HepG2 (cell line): ENCODE measurements around the gene HINT1. TPM values are rescaled to one million over a fixed set of nuclear protein-coding genes. Genes with fewer than 3 reads are reported as not detected.
A peak's percentile ranks its signal among the peaks of the same experiment; 100 is the strongest.

ENCODE experiments used
- CEBPG ChIP-seq: IDR thresholded peaks from 2 replicates; pipeline ENCODE4 v1.6.1; 2016
- GATA4 ChIP-seq: sonication (generic); IDR thresholded peaks from 2 replicates; pipeline ENCODE4 v1.6.1; 2016; ENCODE audit warnings: antibody characterized with exemption, low read depth, borderline replicate concordance
- HNF4A ChIP-seq: sonication (generic); formaldehyde crosslinking; IDR thresholded peaks from 2 replicates; pipeline ENCODE4 v1.4.0; 2020; ENCODE audit warnings: missing genetic modification reagents
- POLR2G ChIP-seq: fragments of 200-400 bp; formaldehyde crosslinking; IDR thresholded peaks from 2 replicates; pipeline ENCODE4 v1.6.1; 2018; ENCODE audit warnings: mild to moderate bottlenecking, low read depth, low read length, moderate library complexity
- RFX5 ChIP-seq: IDR thresholded peaks from 2 replicates; pipeline ENCODE4 v1.6.1; 2011; ENCODE audit warnings: low read depth, low read length, improper control_type of control experiment
- RFXANK ChIP-seq: IDR thresholded peaks from 2 replicates; pipeline ENCODE4 v1.6.1; 2016
- RXRB ChIP-seq: IDR thresholded peaks from 2 replicates; pipeline ENCODE4 v1.6.1; 2016; ENCODE audit warnings: borderline replicate concordance, missing genetic modification reagents, missing compliant biosample characterization
- TARDBP ChIP-seq: sonication (generic); formaldehyde crosslinking; IDR thresholded peaks from 2 replicates; pipeline ENCODE4 v1.8.0; 2022; ENCODE audit warnings: mild to moderate bottlenecking, missing genetic modification reagents
- TBX2 ChIP-seq: sonication (generic); formaldehyde crosslinking; IDR thresholded peaks from 2 replicates; pipeline ENCODE4 v1.5.0; 2020; ENCODE audit warnings: missing genetic modification reagents, mild to moderate bottlenecking, borderline replicate concordance
- ZFP90 ChIP-seq: sonication (generic); formaldehyde crosslinking; IDR thresholded peaks from 2 replicates; pipeline ENCODE4 v1.8.0; 2022; ENCODE audit warnings: missing genetic modification reagents, mild to moderate bottlenecking, inconsistent platforms, borderline replicate concordance
- ZNF260 ChIP-seq: sonication (generic); formaldehyde crosslinking; IDR thresholded peaks from 2 replicates; pipeline ENCODE4 v1.4.0; 2020; ENCODE audit warnings: missing genetic modification reagents, low read depth, mild to moderate bottlenecking, borderline replicate concordance
- ZNF292 ChIP-seq: sonication (generic); formaldehyde crosslinking; IDR thresholded peaks from 2 replicates; pipeline ENCODE4 v1.8.1; 2022; ENCODE audit warnings: mild to moderate bottlenecking, low read depth, missing genetic modification reagents, borderline replicate concordance
- ZNF614 ChIP-seq: IDR thresholded peaks from 2 replicates; pipeline ENCODE4 v1.6.1; 2018; ENCODE audit warnings: missing biosample characterization, missing genetic modification reagents, inconsistent platforms, borderline replicate concordance
- ZNF660 ChIP-seq: sonication (generic); formaldehyde crosslinking; IDR thresholded peaks from 2 replicates; pipeline ENCODE4 v1.5.1; 2020; ENCODE audit warnings: mild to moderate bottlenecking, low read depth, missing genetic modification reagents, borderline replicate concordance
- polyA plus RNA-seq, 8 experiments: library from polyadenylated mRNA; depleted of rRNA in 3 of 8; stranded (reverse) in 7 of 8; unstranded in 1 of 8; fragments of >200 nt; fragmentation: Illumina TruSeq in 4 of 8; extraction: Trizol in 4 of 8; gene quantifications; 2 replicates each; pipeline versions ENCODE4 v1.2.1 to v1.2.3, GENCODE V29; 2011 to 2016; ENCODE audit warnings: low read depth in 4 of 8, missing spikeins in 1 of 8, mixed read lengths in 1 of 8; ENCODE audit not compliant: insufficient read depth in 1 of 8
- total RNA-seq, 5 experiments: library from RNA; depleted of rRNA; stranded (reverse); fragments of >200 nt; fragmentation: Illumina TruSeq; extraction: Trizol; gene quantifications; 2 replicates each; pipeline ENCODE4 v1.2.3, GENCODE V29; 2016; ENCODE audit warnings: low read depth in 1 of 5
- TF ChIP-seq, protein P1 (sequence below): sonication (generic); formaldehyde crosslinking; IDR thresholded peaks from 2 replicates; pipeline ENCODE4 v1.4.0; 2020; ENCODE audit warnings: mild to moderate bottlenecking, missing genetic modification reagents
- TF ChIP-seq, protein P2 (sequence below): sonication (generic); formaldehyde crosslinking; IDR thresholded peaks from 2 replicates; pipeline ENCODE4 v1.4.0; 2020; ENCODE audit warnings: missing genetic modification reagents
- TF ChIP-seq, protein P3 (sequence below), 2 experiments: sonication (generic) in 1 of 2; formaldehyde crosslinking in 1 of 2; IDR thresholded peaks; 2 replicates each; pipeline versions ENCODE4 v1.4.0 to v1.6.1; 2016 to 2020; ENCODE audit warnings: borderline replicate concordance in 1 of 2, low read depth in 1 of 2, mild to moderate bottlenecking in 1 of 2, missing genetic modification reagents in 1 of 2

HINT1 gene
- total and polyA plus RNA-seq, 2 of the 13 experiments (the other 11 are each of a cell fraction or from before 2014, with no cell fraction given), result 428 to 997 TPM

DNA sequence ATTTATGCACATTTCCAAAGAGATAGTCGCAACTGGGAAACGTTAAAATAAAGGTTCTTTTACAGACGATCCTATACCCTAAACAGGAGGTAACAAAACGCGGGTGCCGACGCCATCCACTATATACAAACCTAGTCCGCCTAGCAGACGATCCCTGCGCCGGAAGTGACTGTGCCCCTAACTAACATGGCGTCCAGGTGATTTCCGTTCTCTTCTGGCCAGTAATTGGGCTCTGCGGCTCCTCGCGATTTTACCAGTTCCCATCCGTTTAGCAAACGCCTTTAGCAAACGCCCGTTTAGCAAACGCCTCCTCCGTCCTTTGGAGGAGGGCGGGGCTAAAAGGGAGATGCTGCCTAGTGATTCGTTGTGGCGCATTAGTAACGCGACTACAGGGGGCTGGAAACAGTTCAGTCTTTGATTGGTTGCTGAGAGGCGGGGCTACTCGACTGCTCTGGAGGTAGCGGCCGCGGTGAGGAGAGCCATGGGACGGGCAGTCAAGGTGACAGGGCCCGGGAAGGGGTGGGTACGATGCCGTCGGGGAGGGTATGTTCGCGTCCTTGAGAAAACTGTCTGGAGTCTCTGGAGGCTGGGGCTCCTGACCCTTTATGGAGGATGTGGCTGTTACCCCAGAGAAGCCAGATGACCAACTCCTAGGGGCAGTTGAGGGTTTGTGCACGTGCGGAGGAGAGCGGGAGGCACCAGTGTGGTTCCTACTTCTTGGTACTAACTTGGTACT is 5.7 kb upstream of the HINT1 start, which contains the start of gene LYRM7 (continued):
- TF ChIP-seq RXRB (CRISPR knock-in tag) (peak; percentile 63), HNF4A (CRISPR knock-in tag) (peak; percentile 34; the same call in 1 of the 2 replicates), RFX5 (peak; percentile 68; the same call in 1 of the 2 replicates), RFXANK (CRISPR knock-in tag) (no peak), ZNF614 (peak; percentile 75; the same call in 1 of the 2 replicates), ZNF292 (CRISPR knock-in tag) (no peak), ZNF260 (CRISPR knock-in tag) (no peak), CEBPG (peak; percentile 43; the same call in 1 of the 2 replicates), ZFP90 (CRISPR knock-in tag) (no peak), TBX2 (CRISPR knock-in tag) (peak; percentile 73), GATA4 (0 out of 2 replicates have a peak, but pooled peaks have one; percentile 27), POLR2G (peak; percentile 91), ZNF660 (no peak), TARDBP (CRISPR knock-in tag) (peak; percentile 24; the same call in 1 of the 2 replicates)
- TF ChIP-seq, protein P1, sequence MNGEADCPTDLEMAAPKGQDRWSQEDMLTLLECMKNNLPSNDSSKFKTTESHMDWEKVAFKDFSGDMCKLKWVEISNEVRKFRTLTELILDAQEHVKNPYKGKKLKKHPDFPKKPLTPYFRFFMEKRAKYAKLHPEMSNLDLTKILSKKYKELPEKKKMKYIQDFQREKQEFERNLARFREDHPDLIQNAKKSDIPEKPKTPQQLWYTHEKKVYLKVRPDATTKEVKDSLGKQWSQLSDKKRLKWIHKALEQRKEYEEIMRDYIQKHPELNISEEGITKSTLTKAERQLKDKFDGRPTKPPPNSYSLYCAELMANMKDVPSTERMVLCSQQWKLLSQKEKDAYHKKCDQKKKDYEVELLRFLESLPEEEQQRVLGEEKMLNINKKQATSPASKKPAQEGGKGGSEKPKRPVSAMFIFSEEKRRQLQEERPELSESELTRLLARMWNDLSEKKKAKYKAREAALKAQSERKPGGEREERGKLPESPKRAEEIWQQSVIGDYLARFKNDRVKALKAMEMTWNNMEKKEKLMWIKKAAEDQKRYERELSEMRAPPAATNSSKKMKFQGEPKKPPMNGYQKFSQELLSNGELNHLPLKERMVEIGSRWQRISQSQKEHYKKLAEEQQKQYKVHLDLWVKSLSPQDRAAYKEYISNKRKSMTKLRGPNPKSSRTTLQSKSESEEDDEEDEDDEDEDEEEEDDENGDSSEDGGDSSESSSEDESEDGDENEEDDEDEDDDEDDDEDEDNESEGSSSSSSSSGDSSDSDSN (CRISPR knock-in tag), result peak; percentile 69
- TF ChIP-seq, protein P2, sequence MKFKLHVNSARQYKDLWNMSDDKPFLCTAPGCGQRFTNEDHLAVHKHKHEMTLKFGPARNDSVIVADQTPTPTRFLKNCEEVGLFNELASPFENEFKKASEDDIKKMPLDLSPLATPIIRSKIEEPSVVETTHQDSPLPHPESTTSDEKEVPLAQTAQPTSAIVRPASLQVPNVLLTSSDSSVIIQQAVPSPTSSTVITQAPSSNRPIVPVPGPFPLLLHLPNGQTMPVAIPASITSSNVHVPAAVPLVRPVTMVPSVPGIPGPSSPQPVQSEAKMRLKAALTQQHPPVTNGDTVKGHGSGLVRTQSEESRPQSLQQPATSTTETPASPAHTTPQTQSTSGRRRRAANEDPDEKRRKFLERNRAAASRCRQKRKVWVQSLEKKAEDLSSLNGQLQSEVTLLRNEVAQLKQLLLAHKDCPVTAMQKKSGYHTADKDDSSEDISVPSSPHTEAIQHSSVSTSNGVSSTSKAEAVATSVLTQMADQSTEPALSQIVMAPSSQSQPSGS (CRISPR knock-in tag), result no peak
- TF ChIP-seq, protein P3, sequence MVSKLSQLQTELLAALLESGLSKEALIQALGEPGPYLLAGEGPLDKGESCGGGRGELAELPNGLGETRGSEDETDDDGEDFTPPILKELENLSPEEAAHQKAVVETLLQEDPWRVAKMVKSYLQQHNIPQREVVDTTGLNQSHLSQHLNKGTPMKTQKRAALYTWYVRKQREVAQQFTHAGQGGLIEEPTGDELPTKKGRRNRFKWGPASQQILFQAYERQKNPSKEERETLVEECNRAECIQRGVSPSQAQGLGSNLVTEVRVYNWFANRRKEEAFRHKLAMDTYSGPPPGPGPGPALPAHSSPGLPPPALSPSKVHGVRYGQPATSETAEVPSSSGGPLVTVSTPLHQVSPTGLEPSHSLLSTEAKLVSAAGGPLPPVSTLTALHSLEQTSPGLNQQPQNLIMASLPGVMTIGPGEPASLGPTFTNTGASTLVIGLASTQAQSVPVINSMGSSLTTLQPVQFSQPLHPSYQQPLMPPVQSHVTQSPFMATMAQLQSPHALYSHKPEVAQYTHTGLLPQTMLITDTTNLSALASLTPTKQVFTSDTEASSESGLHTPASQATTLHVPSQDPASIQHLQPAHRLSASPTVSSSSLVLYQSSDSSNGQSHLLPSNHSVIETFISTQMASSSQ (IDR thresholded peaks at IDR 0.05; ENCODE audit: low read depth), result no peak
- TF ChIP-seq, protein P3 (CRISPR knock-in tag; IDR thresholded peaks at IDR 0.05; ENCODE audit: borderline replicate concordance), result peak; percentile 21; the same call in 1 of the 2 replicates
